ENCODE measurements around the gene SLC5A5.
A peak's percentile ranks its signal among the peaks of the same experiment; 100 is the strongest.

The SLC5A5 gene

GRCh38 chr19:17847538-17848366 lies 24.0 kb upstream of the SLC5A5 start, which contains the start of gene JAK3:
TSS of gene JAK3 (minus strand) at chr19:17847982. CDS start at chr19:17844417, 3,565 bp downstream.
- peak; percentile 75 for DNase-seq (ENCODE audit: low read depth, low spot score)

- DNase-seq (ENCODE audit: low read depth, low spot score) = no peak
Measured at GRCh38 chr19:17848595-17849292, 23.0 kb upstream of the SLC5A5 start.

GRCh38 chr19:17854061-17854460 lies 17.7 kb upstream of the SLC5A5 start:
- DNase-seq (ENCODE audit: low read depth, low spot score) = no peak

- DNase-seq (ENCODE audit: low read depth, low spot score) = peak; percentile 84
Measured at GRCh38 chr19:17855280-17856152, 16.2 kb upstream of the SLC5A5 start.

GRCh38 chr19:17859533-17860330 lies 12.0 kb upstream of the SLC5A5 start, which contains the start of gene RPL18A:
TSS of gene RPL18A (plus strand) at chr19:17859910. CDS start at chr19:17859957, 47 bp downstream.
- DNase-seq (ENCODE audit: low read depth, low spot score) = peak; percentile 100

GRCh38 chr19:17860331-17860992 lies 11.3 kb upstream of the SLC5A5 start:
- no peak for DNase-seq (ENCODE audit: low read depth, low spot score)

- DNase-seq (ENCODE audit: low read depth, low spot score) = no peak
Measured at GRCh38 chr19:17860993-17861360, 10.8 kb upstream of the SLC5A5 start.

GRCh38 chr19:17861542-17862402 lies 10.0 kb upstream of the SLC5A5 start:
- no peak for DNase-seq (ENCODE audit: low read depth, low spot score)

GRCh38 chr19:17862711-17863519 lies 8.8 kb upstream of the SLC5A5 start:
- DNase-seq (ENCODE audit: low read depth, low spot score) = no peak

- no peak for DNase-seq (ENCODE audit: low read depth, low spot score)
Measured at GRCh38 chr19:17863520-17864182, 8.1 kb upstream of the SLC5A5 start.

- DNase-seq (ENCODE audit: low read depth, low spot score) = no peak
Measured at GRCh38 chr19:17865364-17866311, 6.1 kb upstream of the SLC5A5 start.

GRCh38 chr19:17866312-17866963 lies 5.3 kb upstream of the SLC5A5 start:
- DNase-seq (ENCODE audit: low read depth, low spot score) = no peak

- DNase-seq (ENCODE audit: low read depth, low spot score) = no peak
Measured at GRCh38 chr19:17866964-17867486, 4.7 kb upstream of the SLC5A5 start.

- DNase-seq (ENCODE audit: low read depth, low spot score) = no peak
Measured at GRCh38 chr19:17868669-17869068, 3.1 kb upstream of the SLC5A5 start.

- no peak for DNase-seq (ENCODE audit: low read depth, low spot score)
Measured at GRCh38 chr19:17869114-17869608, 2.6 kb upstream of the SLC5A5 start.
